Body of pancreas (tissue), 4 donors: Measurements from ENCODE around the gene FPR2. TPM values are rescaled to one million over a fixed set of nuclear protein-coding genes. Genes with fewer than 3 reads are reported as not detected.

Source experiments
- ATAC-seq: fragments of 150-250 bp; one replicate; pipeline ENCODE4 v1.9.1; 2016
- DNase-seq, 4 donors: peaks; one replicate each; pipeline ENCODE4 v3.0.0-alpha.2; 2019
- H3K27ac ChIP-seq, 4 donors: fragments of 200-600 bp; sonication (generic); 1 replicate in 3 of 4; 2 replicates in 1 of 4; pipeline versions ENCODE4 v1.5.1 to v1.6.1; 2016 to 2019; ENCODE audit warnings: mild to moderate bottlenecking in 1 of 4, mixed read lengths in 1 of 4, moderate library complexity in 1 of 4
- H3K27me3 ChIP-seq, 2 donors: fragments of 200-600 bp; sonication (generic); one replicate each; pipeline ENCODE4 v1.6.0; 2016; ENCODE audit warnings: mild to moderate bottlenecking in 1 of 2
- H3K36me3 ChIP-seq, 2 donors: fragments of 200-600 bp; sonication (generic); replicated peaks in 1 of 2; 2 replicates each; pipeline ENCODE4 v1.5.1; 2016; ENCODE audit warnings: low read depth in 2 of 2; ENCODE audit not compliant: insufficient read depth in 1 of 2
- H3K4me1 ChIP-seq: fragments of 200-600 bp; sonication (generic); one replicate; pipeline ENCODE4 v1.6.0; 2016
- H3K4me3 ChIP-seq, 2 donors: fragments of 200-600 bp; sonication (generic); 1 replicate in 1 of 2; 2 replicates in 1 of 2; pipeline ENCODE4 v1.5.1; 2016 to 2019
- H3K9me3 ChIP-seq, 3 donors: fragments of 200-600 bp; sonication (generic); 1 replicate in 2 of 3; 2 replicates in 1 of 3; pipeline ENCODE4 v1.5.1; 2016
- CTCF ChIP-seq, 7 experiments: fragments of 450-650 bp in 4 of 7; fragments of 200-600 bp in 3 of 7; sonication (generic) in 3 of 7; IDR thresholded peaks; one replicate each; pipeline ENCODE4 v1.5.1; 2016 to 2019; ENCODE audit warnings: antibody characterized with exemption in 7 of 7
- POLR2A ChIP-seq, 3 donors: fragments of 450-650 bp; IDR thresholded peaks; one replicate each; pipeline ENCODE4 v1.6.1; 2016; ENCODE audit warnings: antibody characterized with exemption in 3 of 3, mild to moderate bottlenecking in 2 of 3
- WGBS, 2 donors: methylation state at CpG; one replicate each; pipeline ENCODE4 v1.1.5; 2017; 5-methylcytosine and 5-hydroxymethylcytosine counted together
- intact Hi-C: fragments of 100-400 bp; cut with DNase I; formaldehyde crosslinking; loops from one replicate; pipeline ENCODE4 v1.15.1; 2023
- total RNA-seq, 2 donors: library from RNA; depleted of rRNA; stranded (reverse); fragments of >200 nt; gene quantifications; one replicate each; pipeline ENCODE4 v1.1.0, GENCODE V29; 2016

FPR2 gene
- total RNA-seq, 2 donors from 2014 or later: 0.78 TPM; not detected in 1

- Histone ChIP-seq H3K27me3 (peaks cover 0 to 3% of the 10 kb centered on the region in 2 donors), H3K9me3 (no peaks in the 10 kb centered on the region), H3K36me3 (no peaks in the 10 kb centered on the region), H3K4me3 (no peak overlapping the region), H3K4me1 (no peaks in the 10 kb centered on the region), H3K27ac (no peak overlapping the region)
- ATAC-seq: no peak
- TF ChIP-seq POLR2A (IDR thresholded peaks at IDR 0.05): no peak
- no peak for TF ChIP-seq CTCF (IDR thresholded peaks at IDR 0.05)
- intact Hi-C loops: no loop called here
- no peak for DNase-seq
- 41 to 44% methylated on average over 2 of the region's 2 CpGs for WGBS, 2 donors
Observed at GRCh38 chr19:51722492-51722891, 38.5 kb upstream of the FPR2 start.

- Histone ChIP-seq H3K4me1 (no peaks in the 10 kb centered on the region), H3K36me3 (no peaks in the 10 kb centered on the region), H3K4me3 (no peak overlapping the region), H3K27ac (no peak overlapping the region), H3K9me3 (no peaks in the 10 kb centered on the region), H3K27me3 (peaks cover 0 to 3% of the 10 kb centered on the region in 2 donors)
- intact Hi-C loops: no loop called here
- 25 to 40% methylated on average over 6 to 15 of the region's 15 CpGs for WGBS, 2 donors
- ATAC-seq: no peak
- DNase-seq: no peak
- TF ChIP-seq POLR2A (IDR thresholded peaks at IDR 0.05) (no peak), CTCF (IDR thresholded peaks at IDR 0.05) (no peak)
Observed at GRCh38 chr19:51724543-51724942, 36.4 kb upstream of the FPR2 start.

GRCh38 chr19:51726049-51726448 is 34.9 kb upstream of the FPR2 start:
- intact Hi-C loops: no loop called here
- H3K36me3 ChIP-seq: no peaks in the 10 kb centered on the region
- no peaks in the 10 kb centered on the region for H3K9me3 ChIP-seq
- ATAC-seq (no peak), DNase-seq (no peak)
- H3K4me1 ChIP-seq: no peaks in the 10 kb centered on the region
- H3K27me3 ChIP-seq: peaks cover 0 to 3% of the 10 kb centered on the region in 2 donors
- no peak overlapping the region for H3K27ac ChIP-seq
- no peak overlapping the region for H3K4me3 ChIP-seq
- TF ChIP-seq CTCF (IDR thresholded peaks at IDR 0.05) (no peak), POLR2A (IDR thresholded peaks at IDR 0.05) (no peak)
- 30 to 39% methylated on average over 9 to 14 of the region's 14 CpGs for WGBS, 2 donors

- Histone ChIP-seq H3K27ac (no peak overlapping the region), H3K9me3 (no peaks in the 10 kb centered on the region), H3K27me3 (peaks cover 0 to 3% of the 10 kb centered on the region in 2 donors), H3K4me1 (no peaks in the 10 kb centered on the region), H3K36me3 (no peaks in the 10 kb centered on the region), H3K4me3 (no peak overlapping the region)
- intact Hi-C loops: no loop called here
- TF ChIP-seq POLR2A (IDR thresholded peaks at IDR 0.05): no peak
- no peak for TF ChIP-seq CTCF (IDR thresholded peaks at IDR 0.05)
- ATAC-seq (no peak), DNase-seq (no peak)
- WGBS, 2 donors: 51 to 62% methylated on average over 7 of the region's 7 CpGs
Observed at GRCh38 chr19:51727349-51727880, 33.6 kb upstream of the FPR2 start.

GRCh38 chr19:51729781-51730180 is 31.2 kb upstream of the FPR2 start:
- no peak overlapping the region for H3K4me3 ChIP-seq
- intact Hi-C loops: no loop called here
- 61 to 71% methylated on average over 2 of the region's 2 CpGs for WGBS, 2 donors
- H3K36me3 ChIP-seq: no peaks in the 10 kb centered on the region
- no peak for DNase-seq
- no peak overlapping the region for H3K27ac ChIP-seq
- ATAC-seq: no peak
- no peaks in the 10 kb centered on the region for H3K4me1 ChIP-seq
- H3K27me3 ChIP-seq: peaks cover 0 to 3% of the 10 kb centered on the region in 2 donors
- H3K9me3 ChIP-seq: no peaks in the 10 kb centered on the region
- TF ChIP-seq CTCF (IDR thresholded peaks at IDR 0.05) (no peak), POLR2A (IDR thresholded peaks at IDR 0.05) (no peak)
